ENCODE results near the gene KLHL25.

Gene KLHL25

GRCh38 chr15:85773249-85773648 lies 21.5 kb downstream of the KLHL25 start:
- no peak for DNase-seq

DNA sequence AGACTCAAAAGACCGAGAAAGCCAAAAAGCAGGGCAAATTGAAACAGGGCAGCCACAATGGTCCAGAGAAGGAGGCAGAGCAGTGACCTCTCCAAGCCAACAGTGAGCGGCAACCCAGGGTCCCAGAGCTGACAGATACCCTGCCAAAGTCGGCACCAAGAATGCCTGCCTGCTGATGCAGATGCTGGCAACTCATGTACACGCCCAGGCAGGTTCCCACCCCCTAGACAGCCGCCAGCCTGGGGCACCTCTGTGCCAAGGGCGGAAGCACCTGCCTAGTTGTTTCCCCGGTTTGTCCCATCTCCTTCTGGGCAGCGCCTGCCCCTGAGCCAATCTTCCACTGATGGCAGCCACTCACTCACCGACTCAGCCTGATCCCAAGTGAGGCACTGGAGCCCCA lies 22.1 kb downstream of the KLHL25 start:
- no peak for DNase-seq

- no peak for DNase-seq
Measured at GRCh38 chr15:85771781-85772445, 22.8 kb downstream of the KLHL25 start.

- DNase-seq: no peak
Measured at GRCh38 chr15:85771271-85771670, 23.5 kb downstream of the KLHL25 start.

DNA sequence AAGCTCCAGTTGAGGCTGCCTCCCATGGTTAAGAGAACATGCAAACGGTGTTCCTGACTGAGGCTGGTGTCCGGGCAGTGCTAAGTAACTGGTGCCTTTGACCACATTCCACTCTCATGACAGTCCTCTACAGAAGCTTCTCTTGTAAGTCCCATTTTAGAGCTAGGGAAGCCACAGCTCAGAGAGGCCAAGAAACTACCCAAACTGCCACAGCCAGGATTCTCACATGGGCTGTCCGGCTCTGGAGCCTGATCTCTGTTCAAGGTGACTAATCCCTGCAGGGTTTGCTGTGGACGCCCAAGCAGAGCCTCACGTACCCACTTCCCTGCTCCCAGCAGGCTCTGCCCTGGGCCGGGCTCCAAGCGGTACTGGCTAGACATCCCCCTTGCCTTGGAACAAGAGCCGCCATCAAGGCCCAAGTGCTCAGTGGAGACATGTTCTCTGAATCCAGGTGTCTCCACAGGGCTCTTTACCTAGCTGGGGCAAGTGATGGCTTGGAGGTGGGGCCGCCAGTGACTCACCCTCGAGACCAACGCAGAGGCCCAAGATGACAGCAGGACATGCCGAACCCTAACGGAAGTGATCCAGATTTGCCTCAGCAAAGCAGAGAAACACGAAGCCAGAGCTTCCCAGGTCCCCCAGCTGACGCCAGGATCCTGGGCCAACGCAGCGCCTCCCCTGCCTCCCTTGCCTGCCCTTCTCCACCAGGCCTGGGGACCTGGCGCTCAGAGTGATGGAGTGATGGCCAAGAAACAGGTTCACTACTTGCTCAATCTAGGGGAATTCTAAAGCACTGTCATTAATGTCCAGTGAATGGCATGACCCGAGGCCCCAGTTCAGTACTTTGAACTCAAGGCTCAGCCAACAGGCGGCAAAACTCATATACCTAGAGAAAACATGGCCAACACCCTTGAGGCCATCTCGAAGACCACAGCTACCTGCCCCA lies 24.4 kb downstream of the KLHL25 start:
- no peak for DNase-seq

DNA sequence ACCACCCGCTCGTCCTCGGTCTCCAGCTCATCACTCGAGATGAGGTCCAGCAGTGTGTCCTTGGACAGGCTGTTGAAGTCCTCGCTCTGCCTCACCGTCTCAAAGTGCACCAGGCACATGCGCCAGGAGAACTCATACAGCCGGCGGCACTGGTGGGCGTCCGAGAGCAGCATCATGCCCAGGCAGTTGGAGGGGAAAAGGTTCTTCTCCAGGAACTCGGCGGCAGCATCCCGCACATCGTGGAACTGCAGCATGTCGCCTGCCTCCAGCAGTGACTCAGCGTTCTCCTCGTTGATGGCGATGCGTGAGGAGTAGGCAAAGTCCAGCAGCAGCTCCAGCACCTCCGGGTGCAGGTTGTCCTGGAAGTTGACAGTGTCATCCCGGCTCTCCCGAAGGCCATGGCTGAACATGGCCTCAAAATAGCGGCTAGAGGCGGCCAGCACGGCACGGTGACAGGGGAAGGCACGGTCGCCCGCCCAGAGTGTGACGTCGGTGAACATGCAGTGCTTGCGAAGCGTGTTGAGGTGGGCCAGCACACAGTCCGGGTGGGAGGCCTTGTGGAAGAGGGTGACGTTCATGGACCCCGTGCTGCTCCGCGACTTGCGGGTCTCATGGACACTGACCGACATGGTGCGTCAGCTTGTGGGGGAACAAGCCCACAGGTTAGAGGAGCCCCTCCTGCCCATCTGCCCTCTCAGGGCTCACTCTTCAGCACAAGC lies 25.4 kb downstream of the KLHL25 start:
- no peak for DNase-seq

DNA sequence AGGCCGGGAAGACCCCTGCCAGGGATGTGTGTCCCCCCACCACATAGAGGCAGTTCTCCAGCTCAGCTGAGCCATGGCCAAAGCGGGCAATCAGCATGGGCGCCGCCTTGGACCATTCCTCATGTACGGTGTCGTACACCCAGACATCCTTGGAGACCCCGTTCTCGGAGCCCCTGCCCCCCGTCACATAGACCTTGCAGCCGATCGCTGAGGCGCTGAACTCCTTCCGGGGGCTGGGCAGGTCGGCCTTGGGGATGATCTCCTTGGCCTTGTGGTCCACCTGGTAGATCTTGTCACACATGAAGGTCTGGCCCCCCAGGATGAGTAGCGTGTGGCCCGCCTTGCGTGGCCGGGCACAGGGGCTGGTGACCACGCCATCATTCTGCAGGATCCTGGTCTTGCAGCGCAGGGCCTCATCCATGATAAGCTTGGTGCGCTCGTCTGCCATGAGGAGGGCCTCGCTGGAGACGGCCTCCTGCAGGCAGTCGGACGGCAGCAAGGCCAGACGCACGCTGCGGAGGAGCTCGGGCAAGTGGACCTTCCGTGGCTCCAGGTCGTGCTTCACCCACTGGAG lies 26.0 kb downstream of the KLHL25 start:
- no peak for DNase-seq

DNA sequence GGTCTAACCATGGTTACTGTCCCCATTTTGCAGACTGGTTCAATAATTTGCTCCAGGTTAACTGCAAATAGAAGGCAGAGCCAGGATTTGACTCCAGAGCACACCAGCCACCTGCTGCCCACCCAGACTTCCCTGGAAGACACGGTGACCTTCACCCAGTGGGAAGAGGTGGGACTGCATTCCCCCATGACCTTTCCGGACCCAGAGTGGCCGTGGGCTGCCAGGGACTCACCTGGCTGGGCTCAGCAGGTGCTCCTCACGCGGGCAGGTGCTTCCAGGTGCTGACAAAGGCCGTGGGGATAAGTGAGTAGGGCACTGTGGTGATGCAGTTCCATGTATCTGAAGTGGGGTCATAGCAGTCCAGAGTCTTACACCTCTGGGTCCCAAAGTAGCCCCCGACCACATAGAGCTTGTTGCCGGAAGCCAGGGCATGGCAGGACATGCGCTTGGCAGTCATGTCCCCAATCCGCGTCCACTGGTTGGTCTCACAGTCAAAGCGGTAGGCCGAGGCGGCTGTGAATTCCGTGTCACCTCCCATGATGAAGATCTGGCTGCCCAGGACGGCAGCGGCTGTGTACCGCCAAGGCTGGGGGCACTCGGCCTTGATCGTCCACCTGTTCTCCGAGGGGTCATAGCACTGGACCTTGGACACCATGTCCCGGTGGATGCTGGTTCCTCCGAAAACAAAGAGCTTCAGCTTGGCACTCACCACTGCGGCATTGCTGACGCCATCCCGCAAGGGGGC lies 26.8 kb downstream of the KLHL25 start:
- DNase-seq: no peak

GRCh38 chr15:85766001-85766831 lies 28.5 kb downstream of the KLHL25 start:
- DNase-seq: no peak

DNA sequence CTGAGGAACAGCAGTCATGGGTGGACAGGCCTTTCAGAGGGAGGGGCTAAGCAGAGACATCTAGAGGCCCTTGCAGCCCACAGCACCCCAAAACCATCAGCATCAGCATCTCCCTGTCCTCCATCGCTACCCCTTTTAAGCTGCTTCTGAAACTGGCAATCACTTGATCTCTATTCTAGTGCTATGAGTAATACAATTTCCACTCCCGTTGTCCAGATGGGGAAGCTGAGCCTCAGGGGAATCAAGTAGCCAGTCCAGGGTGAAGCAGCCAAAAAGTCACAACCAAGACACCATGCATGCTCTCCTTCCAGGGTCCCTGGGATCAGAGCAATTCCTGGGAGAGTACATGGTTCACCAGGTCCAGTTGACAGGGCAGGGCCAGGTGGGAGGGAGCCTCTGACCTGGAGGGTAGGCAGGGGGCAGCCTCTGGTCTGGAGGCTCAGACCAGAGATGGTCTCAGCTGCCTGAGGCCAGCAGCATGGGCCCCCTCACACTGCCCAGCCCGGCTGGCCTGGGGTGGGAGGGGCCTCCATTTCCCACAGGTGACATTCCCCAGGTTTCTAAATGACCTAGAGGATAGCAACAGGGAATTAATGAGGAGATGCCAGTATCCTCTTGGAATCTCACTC lies 30.0 kb downstream of the KLHL25 start:
- no peak for DNase-seq

DNA sequence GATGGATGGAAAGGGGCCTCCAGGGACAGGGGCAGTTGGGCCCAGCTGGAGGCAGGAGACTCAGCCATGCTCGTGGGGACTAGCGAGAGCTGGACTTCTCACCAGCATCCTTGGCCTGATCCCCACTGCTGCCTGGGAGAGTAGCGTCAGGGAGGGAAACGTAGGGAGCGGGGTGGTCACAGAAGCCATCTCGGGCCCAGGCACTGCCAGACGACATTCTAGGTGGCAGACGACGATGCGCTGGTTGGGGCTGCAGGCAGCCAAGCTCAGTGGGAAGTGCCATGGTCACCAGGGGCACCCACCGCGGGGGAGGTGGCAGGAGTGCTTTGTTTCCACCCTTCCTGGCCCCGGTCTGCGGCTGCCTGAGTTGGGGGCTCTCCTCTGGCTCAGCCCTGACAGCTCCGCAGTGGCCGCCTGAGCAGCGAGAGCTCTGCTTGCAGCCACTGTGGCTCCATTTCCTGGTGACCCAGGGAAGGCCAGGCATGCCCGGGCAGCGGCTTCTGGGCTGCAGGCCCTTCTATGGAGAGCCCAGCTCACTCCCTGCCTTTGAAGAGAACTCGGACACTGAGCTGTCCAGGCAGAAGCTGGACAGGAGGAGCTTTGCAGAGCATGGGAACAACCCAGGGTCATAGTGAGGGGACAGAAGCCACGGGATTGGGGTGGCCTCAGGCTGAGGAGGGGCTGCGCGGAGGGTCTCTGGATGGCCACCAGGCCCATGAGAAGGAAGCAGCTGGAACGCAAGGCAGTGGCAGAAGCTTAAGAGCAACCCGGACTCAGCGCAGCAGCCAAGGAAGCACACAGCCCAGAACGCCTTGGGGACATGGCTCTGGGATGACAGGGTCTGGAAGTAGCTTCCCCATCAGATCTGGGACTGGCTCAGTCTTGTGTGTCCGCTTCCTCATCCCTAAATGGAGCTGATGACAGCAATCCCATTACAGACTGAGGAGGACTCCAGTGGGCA lies 30.8 kb downstream of the KLHL25 start:
- DNase-seq: no peak

- DNase-seq: no peak
Measured at GRCh38 chr15:85763157-85763556, 31.6 kb downstream of the KLHL25 start.

DNA sequence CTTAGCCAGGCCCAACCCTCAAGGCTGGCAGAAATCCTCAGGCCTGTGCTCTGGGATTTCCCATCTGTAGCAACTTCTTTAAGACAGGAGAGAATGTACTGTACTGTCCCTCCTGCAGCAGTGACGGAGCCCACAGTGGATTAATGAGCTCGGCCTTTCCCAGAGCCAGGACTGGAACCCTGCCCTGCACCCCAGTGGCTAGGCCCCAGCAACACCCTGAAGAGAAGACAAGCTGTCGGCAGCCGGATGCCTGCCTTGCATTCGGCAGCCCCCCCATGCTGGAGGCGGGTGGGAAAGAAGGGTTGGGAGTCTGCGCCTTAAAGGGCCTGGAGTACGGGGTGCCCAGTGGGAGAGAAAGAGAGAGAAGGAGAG lies 32.0 kb downstream of the KLHL25 start:
- no peak for DNase-seq

DNA sequence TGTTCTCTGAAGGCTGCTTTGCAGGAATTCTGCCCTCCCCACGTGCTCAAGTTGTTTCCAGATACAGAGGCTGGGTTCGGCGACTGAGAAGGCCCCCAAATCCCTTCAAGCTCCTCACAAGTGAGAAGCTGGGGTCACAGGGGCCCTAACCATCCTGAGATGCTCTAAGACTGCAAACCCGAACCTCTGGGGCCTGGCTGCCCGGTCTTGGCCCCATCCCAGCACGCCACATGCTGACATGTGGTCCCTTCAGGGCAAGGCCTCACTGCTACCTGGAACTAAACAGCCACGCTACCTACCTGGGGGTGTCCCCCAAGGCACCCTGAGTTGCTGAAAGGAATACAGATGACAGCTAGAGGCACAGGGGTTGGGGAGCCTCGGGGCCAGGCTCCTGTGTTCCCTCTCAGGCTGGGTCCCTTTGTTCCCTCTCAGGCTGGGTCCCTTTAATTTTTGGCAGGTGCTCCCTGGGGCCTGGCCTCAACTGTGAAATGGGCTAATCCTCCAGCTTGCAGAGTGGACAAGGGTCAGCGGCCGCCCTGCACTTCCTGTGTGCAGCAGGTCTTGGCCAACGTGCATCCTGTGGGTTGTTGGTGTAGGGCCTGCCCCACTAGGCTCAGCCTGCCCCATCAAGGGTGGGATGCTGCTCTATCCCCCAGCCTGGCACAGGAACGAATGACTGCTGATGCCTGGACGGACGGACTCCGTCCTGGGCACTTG lies 32.5 kb downstream of the KLHL25 start:
- DNase-seq: no peak

DNA sequence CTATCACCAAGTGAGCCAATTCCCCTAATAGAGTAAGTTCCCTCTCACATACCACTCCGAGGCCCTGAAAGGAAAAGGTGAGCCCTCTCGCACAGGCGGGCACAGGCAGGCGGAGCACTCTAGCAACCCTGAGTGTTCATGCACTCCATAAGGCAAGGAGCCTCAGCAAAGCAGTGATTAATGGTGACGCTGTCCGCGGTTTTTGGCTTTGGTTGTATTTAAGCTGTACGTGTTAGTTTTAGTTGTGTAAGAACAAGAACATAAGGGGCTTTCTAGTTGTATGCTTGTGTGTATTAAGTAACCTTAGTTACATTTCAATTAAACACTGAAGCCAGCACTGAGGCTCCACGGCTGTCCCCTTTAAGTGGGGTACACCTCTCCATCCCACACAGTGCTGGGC lies 33.1 kb downstream of the KLHL25 start:
- DNase-seq: no peak

DNA sequence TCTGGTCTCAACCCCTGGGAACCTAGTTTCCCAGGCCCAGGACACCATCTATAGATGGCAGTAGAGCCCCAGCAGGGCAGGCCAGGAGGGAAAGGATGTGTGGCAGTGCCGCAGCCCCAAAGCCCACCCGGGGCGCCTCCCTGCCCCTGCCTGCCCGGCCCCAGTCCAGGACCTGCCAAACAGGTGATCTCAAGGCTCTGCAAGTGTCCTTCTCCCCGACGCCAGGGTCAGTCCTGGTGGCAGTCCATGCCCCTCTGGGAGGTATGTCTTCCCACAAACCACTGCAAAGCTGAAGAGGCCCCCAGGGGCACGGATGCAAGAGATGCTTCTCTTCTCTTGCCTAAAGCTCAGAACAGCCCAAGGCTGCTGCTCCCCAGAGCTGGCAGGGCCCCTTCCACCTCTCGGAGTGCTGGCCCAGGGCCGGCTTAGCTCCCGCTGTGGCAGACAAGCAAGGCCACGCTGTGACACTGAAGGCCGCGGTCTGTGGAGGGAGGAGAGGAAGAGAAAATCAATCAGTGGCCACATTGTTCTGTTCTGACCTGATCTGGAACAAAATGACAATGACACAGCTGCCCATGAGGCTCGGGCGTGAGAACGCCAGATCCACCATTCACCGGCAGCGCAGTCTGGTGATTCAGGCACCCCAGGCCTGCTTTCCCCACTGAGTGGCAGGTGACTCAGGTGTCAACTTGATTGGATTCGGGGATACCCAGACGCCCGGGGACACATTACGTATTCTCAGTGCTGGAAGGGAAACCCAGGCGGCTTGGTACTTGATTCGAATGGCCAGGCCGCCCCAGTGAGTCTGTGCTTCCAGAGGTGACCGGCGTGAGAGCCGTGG lies 34.0 kb downstream of the KLHL25 start:
- DNase-seq: no peak

DNA sequence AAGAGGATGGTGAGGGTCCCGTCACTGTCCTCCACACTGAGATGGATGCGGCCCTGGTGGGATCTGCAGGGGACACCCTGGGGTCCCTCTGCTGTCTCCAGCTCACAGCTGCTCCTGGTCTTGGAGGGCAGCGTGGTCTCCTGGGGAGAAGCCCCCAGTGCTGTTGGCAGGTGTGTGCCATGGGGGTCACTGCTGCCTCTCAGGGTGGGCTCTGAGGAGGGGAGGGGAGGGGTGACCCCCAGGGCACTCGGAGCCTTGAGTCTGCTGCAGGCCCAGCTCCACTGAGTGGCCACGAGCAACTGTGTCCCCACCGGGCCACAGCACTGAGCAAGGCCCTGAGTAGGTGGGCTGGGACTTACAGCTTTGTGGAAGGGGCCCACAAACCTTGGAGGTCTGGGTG lies 34.7 kb downstream of the KLHL25 start:
- DNase-seq: no peak

DNA sequence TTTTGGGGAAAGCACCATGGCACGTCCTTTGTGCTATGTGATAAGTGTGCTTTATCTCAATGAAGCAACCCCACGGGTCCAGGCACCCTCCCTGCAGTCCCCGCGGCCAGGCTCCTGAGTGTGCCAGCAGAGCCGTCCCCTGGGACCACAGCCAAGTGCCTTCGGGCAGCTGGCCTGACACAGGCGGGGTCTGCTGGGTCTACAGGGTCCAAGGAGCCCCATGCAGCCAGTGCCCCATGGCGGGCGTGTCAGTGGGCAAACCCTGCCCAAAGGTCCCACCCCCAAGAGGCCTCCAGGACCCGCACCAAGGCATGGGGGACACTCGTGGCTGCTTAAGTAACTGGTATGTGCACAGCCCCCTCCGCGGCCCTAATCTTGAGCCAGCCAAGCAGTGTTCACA lies 35.3 kb downstream of the KLHL25 start:
- no peak for DNase-seq

DNA sequence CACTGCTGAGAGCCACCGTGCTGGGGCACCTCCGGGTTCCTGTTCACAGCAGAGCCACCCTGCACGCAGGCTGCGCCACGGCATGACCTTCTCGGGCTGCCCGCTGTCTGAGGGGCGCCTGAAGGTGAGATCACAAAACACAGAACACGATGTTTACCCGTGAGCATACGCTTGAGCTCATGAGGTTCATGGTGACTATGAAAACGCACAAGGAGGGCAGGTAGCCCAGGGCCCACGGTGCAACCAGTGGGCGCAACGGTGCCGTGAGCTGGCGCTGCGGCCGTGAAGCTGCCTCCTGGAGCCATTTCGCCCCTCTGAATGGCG lies 36.1 kb downstream of the KLHL25 start:
- no peak for DNase-seq
